HG03135 (cell line): ENCODE data around the gene TNS3.

Experiments
- ATAC-seq: cut with Tn5 transposase; IDR thresholded peaks from one replicate; pipeline ENCODE4 v1.9.1; 2021; ENCODE audit warnings: mild to moderate bottlenecking, moderate library complexity; ENCODE audit not compliant: unreplicated experiment

The TNS3 gene

GRCh38 chr7:47508389-47509380 is 73.2 kb downstream of the TNS3 start:
- ATAC-seq: no peak

- no peak for ATAC-seq
These were observed 74.4 kb downstream of the TNS3 start for GRCh38 chr7:47507522-47507921.

GRCh38 chr7:47506382-47507339 is 75.2 kb downstream of the TNS3 start:
- ATAC-seq: no peak

GRCh38 chr7:47505312-47506007 is 76.5 kb downstream of the TNS3 start:
- no peak for ATAC-seq

- ATAC-seq: no peak
These were observed 77.2 kb downstream of the TNS3 start for GRCh38 chr7:47504551-47505311.

- ATAC-seq: no peak
These were observed 78.6 kb downstream of the TNS3 start for GRCh38 chr7:47503281-47503680.

- no peak for ATAC-seq
These were observed 79.6 kb downstream of the TNS3 start for GRCh38 chr7:47502240-47502877.

- no peak for ATAC-seq
These were observed 80.5 kb downstream of the TNS3 start for GRCh38 chr7:47501406-47501805.

GRCh38 chr7:47500103-47500563 is 81.8 kb downstream of the TNS3 start:
- ATAC-seq: no peak

GRCh38 chr7:47498229-47499056 is 83.5 kb downstream of the TNS3 start:
- ATAC-seq: no peak

- ATAC-seq: peak; percentile 86
These were observed 84.4 kb downstream of the TNS3 start for GRCh38 chr7:47497367-47498096.

GRCh38 chr7:47496666-47497065 is 85.2 kb downstream of the TNS3 start:
- no peak for ATAC-seq

- ATAC-seq: no peak
These were observed 85.8 kb downstream of the TNS3 start for GRCh38 chr7:47496056-47496665.

- no peak for ATAC-seq
These were observed 87.7 kb downstream of the TNS3 start for GRCh38 chr7:47493976-47494911.

- no peak for ATAC-seq
These were observed 89.1 kb downstream of the TNS3 start for GRCh38 chr7:47492716-47493325.
